SK-N-MC (cell line): ENCODE results near the gene SIX2.

ENCODE experiments used
- DNase-seq: peaks from one replicate; pipeline ENCODE4 v3.0.0-alpha.2; 2011; ENCODE audit warnings: low read depth, low spot score
- H3K27ac ChIP-seq: fragments of 200-600 bp; sonication (generic); 2 replicates; pipeline ENCODE4 v1.5.1; 2016; ENCODE audit warnings: mixed run types
- H3K36me3 ChIP-seq: fragments of 200-600 bp; sonication (generic); 2 replicates; pipeline ENCODE4 v1.6.1; 2017; ENCODE audit warnings: antibody characterized with exemption, low read length, mixed read lengths; ENCODE audit not compliant: insufficient read depth
- H3K4me3 ChIP-seq: fragments of 200-600 bp; sonication (generic); 2 replicates; pipeline ENCODE4 v1.5.1; 2016
- H3K9ac ChIP-seq: fragments of 200-600 bp; sonication (generic); 2 replicates; pipeline ENCODE4 v1.8.0; 2017; ENCODE audit warnings: mixed run types, mixed read lengths; ENCODE audit not compliant: insufficient read length
- H3K9me3 ChIP-seq: fragments of 200-600 bp; sonication (generic); 2 replicates; pipeline ENCODE4 v1.6.1; 2017; ENCODE audit warnings: low read depth, mild to moderate bottlenecking, antibody characterized with exemption, low read length, moderate library complexity, mixed read lengths
- EZH2 ChIP-seq: fragments of 200-600 bp; sonication (generic); IDR thresholded peaks from one replicate; pipeline ENCODE4 v1.6.1; 2017; ENCODE audit warnings: antibody characterized with exemption
- FOXP2 ChIP-seq: optimal IDR thresholded peaks from 2 replicates; pipeline ENCODE3; 2011; ENCODE audit warnings: mild to moderate bottlenecking, moderate library complexity; ENCODE audit not compliant: insufficient read depth; ENCODE audit errors: extremely low read length, control extremely low read depth
- POLR2AphosphoS5 ChIP-seq: IDR thresholded peaks from 2 replicates; pipeline ENCODE4 v1.6.1; 2012; ENCODE audit warnings: mild to moderate bottlenecking, low read depth, low read length, borderline replicate concordance

Gene SIX2

GRCh38 chr2:45000341-45000901, 8.8 kb downstream of the SIX2 start:
- Histone ChIP-seq H3K27ac (no peak overlapping the region), H3K9ac (no peak overlapping the region), H3K36me3 (no peaks in the 10 kb centered on the region), H3K4me3 (no peak overlapping the region), H3K9me3 (no peaks in the 10 kb centered on the region)
- no peak for DNase-seq
- TF ChIP-seq POLR2AphosphoS5 (no peak), FOXP2 (no peak), EZH2 (no peak)

GRCh38 chr2:44999540-44999939, 9.7 kb downstream of the SIX2 start:
- Histone ChIP-seq H3K27ac (no peak overlapping the region), H3K9me3 (no peaks in the 10 kb centered on the region), H3K4me3 (no peak overlapping the region), H3K9ac (no peak overlapping the region), H3K36me3 (no peaks in the 10 kb centered on the region)
- no peak for DNase-seq
- no peak for TF ChIP-seq EZH2
- no peak for TF ChIP-seq POLR2AphosphoS5
- no peak for TF ChIP-seq FOXP2

- Histone ChIP-seq H3K9ac (no peak overlapping the region), H3K9me3 (no peaks in the 10 kb centered on the region), H3K36me3 (no peaks in the 10 kb centered on the region), H3K27ac (no peak overlapping the region), H3K4me3 (no peak overlapping the region)
- DNase-seq: no peak
- TF ChIP-seq FOXP2: no peak
- TF ChIP-seq EZH2: no peak
- no peak for TF ChIP-seq POLR2AphosphoS5
Measured at GRCh38 chr2:44997963-44998362, 11.3 kb downstream of the SIX2 start.

- no peak overlapping the region for H3K4me3 ChIP-seq
- no peak overlapping the region for H3K9ac ChIP-seq
- H3K27ac ChIP-seq: no peak overlapping the region
- H3K9me3 ChIP-seq: no peaks in the 10 kb centered on the region
- no peaks in the 10 kb centered on the region for H3K36me3 ChIP-seq
- no peak for DNase-seq
- TF ChIP-seq FOXP2 (no peak), POLR2AphosphoS5 (no peak), EZH2 (no peak)
Measured at GRCh38 chr2:44996356-44996755, 12.9 kb downstream of the SIX2 start.

DNA sequence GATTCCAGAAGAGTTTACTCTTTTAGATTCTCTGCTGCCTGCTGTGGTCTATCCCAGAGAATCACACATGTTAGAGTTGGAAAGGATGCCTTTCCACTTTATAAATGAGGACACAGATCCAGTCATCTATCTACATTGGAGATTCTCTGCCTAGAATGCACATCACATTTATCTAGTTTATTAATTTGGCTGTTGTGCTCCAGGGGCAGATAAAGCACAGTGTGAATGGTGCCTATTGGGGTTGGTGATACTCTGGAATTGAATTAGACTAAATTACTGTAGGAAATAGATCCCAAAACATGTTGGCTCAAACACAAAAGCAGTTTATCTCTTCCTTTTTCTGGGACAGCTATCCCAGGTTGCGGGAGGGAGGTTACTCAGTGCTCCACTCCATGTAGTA, 14.9 kb downstream of the SIX2 start:
- no peak overlapping the region for H3K27ac ChIP-seq
- TF ChIP-seq FOXP2 (no peak), EZH2 (no peak), POLR2AphosphoS5 (no peak)

GRCh38 chr2:44989176-44989575, 20.1 kb downstream of the SIX2 start:
- H3K4me3 ChIP-seq: no peak overlapping the region
- H3K36me3 ChIP-seq: no peaks in the 10 kb centered on the region
- no peak overlapping the region for H3K9ac ChIP-seq
- no peak overlapping the region for H3K27ac ChIP-seq
- DNase-seq: no peak
- H3K9me3 ChIP-seq: no peaks in the 10 kb centered on the region
- TF ChIP-seq FOXP2 (no peak), EZH2 (no peak), POLR2AphosphoS5 (no peak)

More for the DNA sequence above, 14.9 kb downstream of the SIX2 start:
- Histone ChIP-seq H3K36me3 (no peaks in the 10 kb centered on the region), H3K9me3 (no peaks in the 10 kb centered on the region), H3K4me3 (no peak overlapping the region), H3K9ac (no peak overlapping the region)
- DNase-seq: no peak

GRCh38 chr2:44983836-44984604, 25.2 kb downstream of the SIX2 start:
- Histone ChIP-seq H3K27ac (no peak overlapping the region), H3K4me3 (no peak overlapping the region), H3K9ac (no peak overlapping the region), H3K9me3 (no peaks in the 10 kb centered on the region), H3K36me3 (no peaks in the 10 kb centered on the region)
- TF ChIP-seq POLR2AphosphoS5 (no peak), EZH2 (no peak), FOXP2 (no peak)
- no peak for DNase-seq

GRCh38 chr2:44981714-44982108, 27.5 kb downstream of the SIX2 start:
- DNase-seq: peak; percentile 6
- H3K9ac ChIP-seq: no peak overlapping the region
- no peak overlapping the region for H3K27ac ChIP-seq
- H3K4me3 ChIP-seq: no peak overlapping the region
- H3K36me3 ChIP-seq: no peaks in the 10 kb centered on the region
- TF ChIP-seq FOXP2 (no peak), EZH2 (no peak), POLR2AphosphoS5 (no peak)
- H3K9me3 ChIP-seq: no peaks in the 10 kb centered on the region
